Type B pancreatic cell (in vitro differentiated cells): ENCODE data around the gene URB1. TPM values are rescaled to one million over a fixed set of nuclear protein-coding genes. Genes with fewer than 3 reads are reported as not detected.

ENCODE experiments used
- DNase-seq: peaks from one replicate; pipeline ENCODE4 v3.0.0; 2021; ENCODE audit warnings: mixed read lengths; ENCODE audit not compliant: unreplicated experiment; ENCODE audit errors: extremely low spot score
- H3K27ac Mint-ChIP-seq: 2 replicates; pipeline ENCODE4 v1.8.0; 2021; ENCODE audit warnings: mild to moderate bottlenecking, mixed read lengths
- H3K27me3 Mint-ChIP-seq: 2 replicates; pipeline ENCODE4 v1.8.0; 2021; ENCODE audit warnings: mixed read lengths
- H3K36me3 Mint-ChIP-seq: 2 replicates; pipeline ENCODE4 v1.8.0; 2021; ENCODE audit warnings: mixed read lengths
- H3K4me1 Mint-ChIP-seq: one replicate; pipeline ENCODE4 v1.8.0; 2021; ENCODE audit warnings: mixed read lengths; ENCODE audit not compliant: unreplicated experiment
- H3K4me3 Mint-ChIP-seq: 2 replicates; pipeline ENCODE4 v1.8.0; 2021; ENCODE audit warnings: mild to moderate bottlenecking, mixed read lengths
- H3K9me3 Mint-ChIP-seq: 2 replicates; pipeline ENCODE4 v1.8.0; 2021; ENCODE audit warnings: mixed read lengths
- CTCF ChIP-seq: fragments of 200-600 bp; sonication (generic); conservative IDR thresholded peaks from 2 replicates; pipeline ENCODE4 v1.5.0; 2021; ENCODE audit warnings: antibody characterized with exemption, mild to moderate bottlenecking
- total RNA-seq: library from RNA; stranded (reverse); gene quantifications from 2 replicates; pipeline ENCODE4 v1.2.1, GENCODE V29; 2021; ENCODE audit warnings: low replicate concordance

URB1 gene
- total RNA-seq, 1 donor from 2014 or later: 19.9 TPM

GRCh38 chr21:32285476-32285875 is 107.3 kb downstream of the URB1 start:
- no peaks in the 10 kb centered on the region for H3K27me3 Mint-ChIP-seq
- TF ChIP-seq CTCF: no peak
- H3K4me1 Mint-ChIP-seq: no peaks in the 10 kb centered on the region
- no peak overlapping the region for H3K27ac Mint-ChIP-seq
- peaks cover 3% of the 10 kb centered on the region for H3K9me3 Mint-ChIP-seq
- H3K4me3 Mint-ChIP-seq: no peak overlapping the region
- no peak for DNase-seq
- H3K36me3 Mint-ChIP-seq: no peaks in the 10 kb centered on the region

- no peak for TF ChIP-seq CTCF
- H3K4me3 Mint-ChIP-seq: no peak overlapping the region
- peaks cover 3% of the 10 kb centered on the region for H3K9me3 Mint-ChIP-seq
- no peak overlapping the region for H3K27ac Mint-ChIP-seq
- no peaks in the 10 kb centered on the region for H3K36me3 Mint-ChIP-seq
- peaks cover 8% of the 10 kb centered on the region for H3K4me1 Mint-ChIP-seq
- DNase-seq: no peak
- H3K27me3 Mint-ChIP-seq: no peaks in the 10 kb centered on the region
These were observed 109.8 kb downstream of the URB1 start for GRCh38 chr21:32282992-32283391.

GRCh38 chr21:32281531-32281930 is 111.3 kb downstream of the URB1 start:
- Mint-ChIP-seq H3K9me3 (peaks cover 3% of the 10 kb centered on the region), H3K4me1 (peaks cover 12% of the 10 kb centered on the region), H3K4me3 (no peak overlapping the region), H3K27ac (no peak overlapping the region), H3K36me3 (no peaks in the 10 kb centered on the region), H3K27me3 (no peaks in the 10 kb centered on the region)
- DNase-seq: no peak
- no peak for TF ChIP-seq CTCF

- Mint-ChIP-seq H3K27me3 (no peaks in the 10 kb centered on the region), H3K9me3 (no peaks in the 10 kb centered on the region), H3K4me3 (peak overlapping the region; percentile 100), H3K27ac (peak overlapping the region; percentile 94), H3K4me1 (peaks cover 12% of the 10 kb centered on the region), H3K36me3 (peaks cover 5% of the 10 kb centered on the region)
- TF ChIP-seq CTCF: no peak
- DNase-seq: no peak
These were observed 113.5 kb downstream of the URB1 start for GRCh38 chr21:32279377-32279680.

GRCh38 chr21:32278518-32279376 is 114.1 kb downstream of the URB1 start, which contains the start of gene MIS18A:
Gene MIS18A, minus strand, starts transcription at chr21:32279049. Its CDS starts 35 bp downstream, at chr21:32279014.
- peaks cover 5% of the 10 kb centered on the region for H3K36me3 Mint-ChIP-seq
- H3K27me3 Mint-ChIP-seq: no peaks in the 10 kb centered on the region
- TF ChIP-seq CTCF: no peak
- DNase-seq: peak; percentile 99
- H3K9me3 Mint-ChIP-seq: no peaks in the 10 kb centered on the region
- peak within 1 kb of the TSS; percentile 100 for H3K4me3 Mint-ChIP-seq
- H3K27ac Mint-ChIP-seq: peak within 1 kb of the TSS; percentile 94
- peaks cover 12% of the 10 kb centered on the region for H3K4me1 Mint-ChIP-seq
